Smooth muscle cell (in vitro differentiated cells): Measurements from ENCODE around the gene MB21D2. TPM values are rescaled to one million over a fixed set of nuclear protein-coding genes. Genes with fewer than 3 reads are reported as not detected.

Experiments used
- DNase-seq: peaks from one replicate; lab custom pipeline; 2025; ENCODE audit not compliant: unreplicated experiment; lab: John Stamatoyannopoulos, UW
- H2AFZ ChIP-seq: fragments of 200-600 bp; sonication (generic); 2 replicates; pipeline ENCODE4 v1.6.0; 2016; ENCODE audit warnings: antibody characterized with exemption, low read depth, mild to moderate bottlenecking
- H3F3A ChIP-seq: fragments of 200-600 bp; sonication (generic); 2 replicates; pipeline ENCODE4 v1.6.0; 2017; ENCODE audit warnings: antibody characterized with exemption, low read depth
- H3K27ac ChIP-seq: fragments of 200-600 bp; sonication (generic); 2 replicates; pipeline ENCODE4 v1.5.1; 2016; ENCODE audit warnings: low read depth, mild to moderate bottlenecking
- H3K27me3 ChIP-seq: fragments of 200-600 bp; sonication (generic); 2 replicates; pipeline ENCODE4 v1.6.1; 2016; ENCODE audit warnings: low read depth, mild to moderate bottlenecking
- H3K36me3 ChIP-seq: fragments of 200-600 bp; sonication (generic); 2 replicates; pipeline ENCODE4 v1.5.1; 2016; ENCODE audit warnings: low read depth
- H3K4me1 ChIP-seq: fragments of 200-600 bp; sonication (generic); 2 replicates; pipeline ENCODE4 v1.5.1; 2016; ENCODE audit warnings: low read depth
- H3K4me2 ChIP-seq: fragments of 200-600 bp; sonication (generic); 2 replicates; pipeline ENCODE4 v1.6.0; 2016; ENCODE audit warnings: mild to moderate bottlenecking
- H3K4me3 ChIP-seq: fragments of 200-600 bp; sonication (generic); 2 replicates; pipeline ENCODE4 v1.5.1; 2016; ENCODE audit warnings: mild to moderate bottlenecking
- H3K79me2 ChIP-seq: fragments of 200-600 bp; sonication (generic); 2 replicates; pipeline ENCODE4 v1.6.0; 2016; ENCODE audit warnings: low read depth, mild to moderate bottlenecking
- H3K9ac ChIP-seq: fragments of 200-600 bp; sonication (generic); 2 replicates; pipeline ENCODE4 v1.6.0; 2016; ENCODE audit warnings: low read depth
- H3K9me3 ChIP-seq: fragments of 200-600 bp; sonication (generic); replicated peaks from 2 replicates; pipeline ENCODE4 v1.5.1; 2016; ENCODE audit warnings: low read depth
- H4K20me1 ChIP-seq: fragments of 200-600 bp; sonication (generic); 2 replicates; pipeline ENCODE4 v1.6.0; 2016; ENCODE audit warnings: low read depth
- WGBS: methylation state at CpG from one replicate; pipeline ENCODE4 v1.1.7; 2016; ENCODE audit warnings: low lambda C conversion rate; 5-methylcytosine and 5-hydroxymethylcytosine counted together
- polyA plus RNA-seq: library from polyadenylated mRNA; unstranded; fragments of >200 nt; fragmentation: Nextera tagmentation; extraction: Ambion mirVana; gene quantifications from 2 replicates; pipeline ENCODE4 v1.2.1, GENCODE V29; 2016
- total RNA-seq: library from RNA; depleted of rRNA; stranded (reverse); fragments of >200 nt; gene quantifications from 2 replicates; pipeline ENCODE4 v1.2.3, GENCODE V29; 2014
- TF ChIP-seq, protein P1 (sequence below): fragments of 200-600 bp; sonication (generic); IDR thresholded peaks from 2 replicates; pipeline ENCODE4 v1.5.1; 2017; ENCODE audit warnings: borderline replicate concordance, mild to moderate bottlenecking, antibody characterized with exemption; ENCODE audit not compliant: insufficient read depth, poor library complexity, severe bottlenecking

The MB21D2 gene
- total and polyA plus RNA-seq, 2 experiments from 2014 or later: 5.2 to 17.1 TPM

DNA sequence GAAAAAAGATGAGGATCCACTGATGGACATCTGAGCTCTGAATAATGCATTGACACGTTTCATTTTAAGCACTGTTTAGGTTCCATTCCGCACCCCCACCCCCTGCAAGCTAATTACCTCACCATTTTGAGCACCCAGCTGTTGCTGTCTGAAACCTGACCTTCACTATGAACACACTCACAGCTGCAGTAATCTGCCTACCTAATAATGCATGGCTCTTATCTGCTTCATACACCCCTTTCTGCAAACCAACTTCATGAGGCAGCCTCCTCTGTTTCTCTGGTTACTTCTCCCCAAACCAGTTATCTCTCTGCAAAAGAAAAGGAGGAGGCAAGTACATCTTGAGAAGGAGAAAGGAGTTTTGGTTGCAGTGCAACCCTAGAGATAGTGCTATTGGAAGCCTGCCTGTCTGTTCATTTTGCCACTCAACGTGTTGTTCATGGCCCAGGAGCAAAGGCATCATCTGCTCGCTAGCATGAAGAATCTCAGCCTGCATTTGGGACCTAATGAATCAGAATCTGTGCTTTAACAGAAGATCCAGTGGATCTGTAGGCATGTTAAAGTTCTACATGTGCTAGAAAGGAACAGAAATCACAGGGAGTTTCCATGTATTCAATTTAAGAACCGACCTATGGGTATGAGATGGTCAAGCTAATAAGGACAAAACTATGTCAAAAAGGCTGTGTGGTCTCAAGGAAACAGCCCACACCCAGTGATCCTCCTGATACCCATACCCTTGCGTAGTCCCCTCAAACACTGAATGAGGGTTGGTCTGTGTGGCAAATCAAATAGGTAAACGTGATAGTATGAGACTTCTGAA is 87.2 kb downstream of the MB21D2 start:
- Histone ChIP-seq H3K9me3 (no peaks in the 10 kb centered on the region), H3K27ac (peak overlapping the region; percentile 94), H3F3A (peaks cover 29% of the 10 kb centered on the region), H2AFZ (no peak overlapping the region), H3K27me3 (no peaks in the 10 kb centered on the region), H3K79me2 (peaks cover 18% of the 10 kb centered on the region), H3K4me2 (peak overlapping the region; percentile 67), H4K20me1 (no peaks in the 10 kb centered on the region), H3K4me3 (no peak overlapping the region), H3K4me1 (peaks cover 7% of the 10 kb centered on the region), H3K36me3 (no peaks in the 10 kb centered on the region), H3K9ac (peak overlapping the region; percentile 32)
- no peak for DNase-seq
- 88% methylated on average over 7 of the region's 7 CpGs for WGBS
- TF ChIP-seq, protein P1, sequence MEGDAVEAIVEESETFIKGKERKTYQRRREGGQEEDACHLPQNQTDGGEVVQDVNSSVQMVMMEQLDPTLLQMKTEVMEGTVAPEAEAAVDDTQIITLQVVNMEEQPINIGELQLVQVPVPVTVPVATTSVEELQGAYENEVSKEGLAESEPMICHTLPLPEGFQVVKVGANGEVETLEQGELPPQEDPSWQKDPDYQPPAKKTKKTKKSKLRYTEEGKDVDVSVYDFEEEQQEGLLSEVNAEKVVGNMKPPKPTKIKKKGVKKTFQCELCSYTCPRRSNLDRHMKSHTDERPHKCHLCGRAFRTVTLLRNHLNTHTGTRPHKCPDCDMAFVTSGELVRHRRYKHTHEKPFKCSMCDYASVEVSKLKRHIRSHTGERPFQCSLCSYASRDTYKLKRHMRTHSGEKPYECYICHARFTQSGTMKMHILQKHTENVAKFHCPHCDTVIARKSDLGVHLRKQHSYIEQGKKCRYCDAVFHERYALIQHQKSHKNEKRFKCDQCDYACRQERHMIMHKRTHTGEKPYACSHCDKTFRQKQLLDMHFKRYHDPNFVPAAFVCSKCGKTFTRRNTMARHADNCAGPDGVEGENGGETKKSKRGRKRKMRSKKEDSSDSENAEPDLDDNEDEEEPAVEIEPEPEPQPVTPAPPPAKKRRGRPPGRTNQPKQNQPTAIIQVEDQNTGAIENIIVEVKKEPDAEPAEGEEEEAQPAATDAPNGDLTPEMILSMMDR: no peak

DNA sequence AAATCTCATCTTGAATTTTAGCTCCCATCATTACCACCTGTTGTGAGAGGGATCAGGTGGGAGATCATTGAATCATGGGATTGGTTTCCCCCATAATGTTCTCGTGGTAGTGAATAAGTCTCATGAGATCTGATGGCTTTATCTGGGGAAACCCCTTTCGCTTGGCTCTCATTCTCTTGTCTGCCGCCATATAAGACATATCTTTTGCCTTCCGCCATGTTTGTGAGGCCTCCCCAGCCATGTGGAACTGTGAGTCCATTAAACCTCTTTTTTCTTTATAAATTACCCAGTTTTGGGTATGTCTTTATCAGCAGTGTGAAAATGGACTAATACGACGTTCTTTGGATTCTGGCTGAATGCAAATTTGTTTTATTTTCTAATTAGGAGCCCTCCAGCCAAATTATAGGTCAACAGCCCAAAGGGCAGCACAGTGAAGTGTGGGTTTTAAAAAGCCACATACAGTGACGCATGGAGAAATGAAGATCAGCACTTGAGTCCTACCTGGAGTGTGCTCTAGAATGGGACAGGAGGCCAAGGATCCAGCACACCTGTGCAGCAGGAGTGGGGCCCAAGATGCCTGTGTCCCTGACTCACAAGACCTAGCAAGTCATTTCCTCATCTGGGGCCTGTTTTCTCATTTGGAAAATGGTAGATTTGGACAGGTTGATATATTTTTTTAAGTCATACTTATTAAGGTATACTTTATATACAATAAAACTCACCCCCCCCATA is 89.6 kb downstream of the MB21D2 start:
- no peaks in the 10 kb centered on the region for H3K9me3 ChIP-seq
- no peak overlapping the region for H3K27ac ChIP-seq
- H2AFZ ChIP-seq: no peak overlapping the region
- H3K9ac ChIP-seq: no peak overlapping the region
- H3K4me2 ChIP-seq: no peak overlapping the region
- 97% methylated on average over 7 of the region's 7 CpGs for WGBS
- DNase-seq: no peak
- TF ChIP-seq, protein P1: no peak
- peaks cover 26% of the 10 kb centered on the region for H3F3A ChIP-seq
- H3K27me3 ChIP-seq: no peaks in the 10 kb centered on the region
- peaks cover 25% of the 10 kb centered on the region for H3K79me2 ChIP-seq
- peaks cover 4% of the 10 kb centered on the region for H3K4me1 ChIP-seq
- no peaks in the 10 kb centered on the region for H4K20me1 ChIP-seq
- no peak overlapping the region for H3K4me3 ChIP-seq
- no peaks in the 10 kb centered on the region for H3K36me3 ChIP-seq

DNA sequence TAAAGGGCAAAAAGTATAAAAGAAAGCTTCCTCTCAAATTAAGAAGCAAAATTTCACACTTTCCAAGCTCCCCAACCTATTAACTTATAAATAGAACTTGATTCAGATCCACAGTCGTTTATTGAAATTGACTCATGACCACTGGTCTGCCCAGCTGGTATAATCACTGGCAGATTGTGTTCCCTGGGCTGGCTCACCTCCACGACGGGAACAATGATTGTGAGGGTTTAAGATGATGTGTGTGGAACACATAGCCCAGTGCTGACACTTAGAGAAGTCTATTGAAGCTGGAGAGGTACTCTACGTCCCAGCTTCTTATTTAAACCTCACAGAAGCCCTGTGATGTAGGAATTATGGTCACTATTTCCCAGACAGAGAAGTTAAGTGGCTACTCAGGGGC is 90.4 kb downstream of the MB21D2 start:
- DNase-seq: no peak
- H3K4me3 ChIP-seq: no peak overlapping the region
- peaks cover 18% of the 10 kb centered on the region for H3F3A ChIP-seq
- no peak overlapping the region for H3K9ac ChIP-seq
- no peaks in the 10 kb centered on the region for H3K36me3 ChIP-seq
- peaks cover 31% of the 10 kb centered on the region for H3K79me2 ChIP-seq
- H3K9me3 ChIP-seq: no peaks in the 10 kb centered on the region
- 93% methylated on average over 4 of the region's 4 CpGs for WGBS
- H4K20me1 ChIP-seq: peaks cover 3% of the 10 kb centered on the region
- TF ChIP-seq, protein P1: no peak
- H3K4me2 ChIP-seq: no peak overlapping the region
- no peak overlapping the region for H2AFZ ChIP-seq
- no peak overlapping the region for H3K27ac ChIP-seq
- no peaks in the 10 kb centered on the region for H3K4me1 ChIP-seq
- no peaks in the 10 kb centered on the region for H3K27me3 ChIP-seq
